ENCODE measurements around the gene ELF2.

GRCh38 chr4:139048026-139048425 lies 129.0 kb downstream of the ELF2 start:
- TF ChIP-seq TCF4 (CRISPR knock-in tag; IDR thresholded peaks at IDR 0.05; ENCODE audit: borderline replicate concordance) = no peak
- no peak for TF ChIP-seq GLIS3 (CRISPR knock-in tag; IDR thresholded peaks at IDR 0.05)
- TF ChIP-seq CSDC2 (CRISPR knock-in tag; IDR thresholded peaks at IDR 0.05) = no peak
- TF ChIP-seq ESRRG (CRISPR knock-in tag; IDR thresholded peaks at IDR 0.05) = no peak
- TF ChIP-seq ZFP3 (CRISPR knock-in tag; IDR thresholded peaks at IDR 0.05) = no peak
- TF ChIP-seq PATZ1 (CRISPR knock-in tag; IDR thresholded peaks at IDR 0.05; ENCODE audit: borderline replicate concordance) = no peak
